GM23338 (cell line): ENCODE data around the gene LRBA. TPM values are rescaled to one million over a fixed set of nuclear protein-coding genes. Genes with fewer than 3 reads are reported as not detected.

Experiments used
- ATAC-seq: fragments of 200-7000 bp; cut with Tn5 transposase; 3 replicates; pipeline ENCODE4 v1.9.1; 2020
- DNase-seq: peaks from one replicate; pipeline ENCODE4 v3.0.0-alpha.2; 2015; ENCODE audit warnings: low spot score
- H2AFZ ChIP-seq: fragments of 200-600 bp; sonication (generic); 2 replicates; pipeline ENCODE4 v1.8.0; 2016; ENCODE audit warnings: antibody characterized with exemption, mild to moderate bottlenecking, moderate library complexity
- H3F3A ChIP-seq: fragments of 200-600 bp; sonication (generic); replicated peaks from 2 replicates; pipeline ENCODE4 v1.8.0; 2017; ENCODE audit warnings: antibody characterized with exemption, mixed run types, low read depth
- H3K27ac ChIP-seq: fragments of 200-600 bp; sonication (generic); 2 replicates; pipeline ENCODE4 v1.6.1; 2016; ENCODE audit warnings: low read depth
- H3K27me3 ChIP-seq: fragments of 200-600 bp; sonication (generic); 2 replicates; pipeline ENCODE4 v1.8.0; 2016; ENCODE audit warnings: mild to moderate bottlenecking, mixed run types, moderate library complexity; ENCODE audit not compliant: insufficient read depth
- H3K36me3 ChIP-seq: fragments of 200-600 bp; sonication (generic); 2 replicates; pipeline ENCODE4 v1.8.0; 2016; ENCODE audit warnings: mild to moderate bottlenecking; ENCODE audit not compliant: insufficient read depth
- H3K4me1 ChIP-seq: fragments of 200-600 bp; sonication (generic); 2 replicates; pipeline ENCODE4 v1.8.0; 2016; ENCODE audit warnings: mild to moderate bottlenecking, moderate library complexity; ENCODE audit not compliant: insufficient read depth
- H3K4me2 ChIP-seq: fragments of 200-600 bp; sonication (generic); 2 replicates; pipeline ENCODE4 v1.7.1; 2017; ENCODE audit warnings: mixed run types
- H3K4me3 ChIP-seq: fragments of 200-600 bp; sonication (generic); 2 replicates; pipeline ENCODE4 v1.6.1; 2016; ENCODE audit warnings: mixed run types
- H3K79me2 ChIP-seq: fragments of 200-600 bp; sonication (generic); replicated peaks from 2 replicates; pipeline ENCODE4 v1.8.0; 2017; ENCODE audit warnings: mild to moderate bottlenecking; ENCODE audit not compliant: insufficient read depth
- H3K9me2 ChIP-seq: fragments of 200-600 bp; sonication (generic); 2 replicates; pipeline ENCODE4 v1.8.0; 2017; ENCODE audit not compliant: insufficient read depth
- H4K20me1 ChIP-seq: fragments of 200-600 bp; sonication (generic); replicated peaks from 2 replicates; pipeline ENCODE4 v1.8.0; 2017; ENCODE audit warnings: mild to moderate bottlenecking; ENCODE audit not compliant: insufficient read depth
- H3K27ac Mint-ChIP-seq: 2 replicates; pipeline ENCODE4 v1.8.0; 2020; ENCODE audit warnings: inconsistent platforms, mild to moderate bottlenecking, moderate library complexity, mixed read lengths
- H3K27me3 Mint-ChIP-seq: 3 replicates; pipeline ENCODE4 v1.8.0; 2022; ENCODE audit warnings: low read depth, mild to moderate bottlenecking, moderate library complexity, mixed read lengths, inconsistent platforms; ENCODE audit not compliant: insufficient read depth, poor library complexity
- H3K36me3 Mint-ChIP-seq: 3 replicates; pipeline ENCODE4 v1.8.0; 2021; ENCODE audit warnings: low read depth, mild to moderate bottlenecking, inconsistent platforms, moderate library complexity, mixed read lengths
- H3K4me1 Mint-ChIP-seq: 3 replicates; pipeline ENCODE4 v1.8.0; 2020; ENCODE audit warnings: mild to moderate bottlenecking, inconsistent platforms, mixed read lengths
- H3K4me3 Mint-ChIP-seq: 3 replicates; pipeline ENCODE4 v1.8.0; 2021; ENCODE audit warnings: moderate library complexity, mild to moderate bottlenecking, inconsistent platforms, mixed read lengths
- H3K9me3 Mint-ChIP-seq: 3 replicates; pipeline ENCODE4 v1.8.0; 2020; ENCODE audit warnings: moderate library complexity, mild to moderate bottlenecking, inconsistent platforms, mixed read lengths
- CTCF ChIP-seq, 2 experiments: fragments of 200-600 bp in 1 of 2; sonication (generic) in 1 of 2; conservative IDR thresholded peaks; 2 replicates each; pipeline versions ENCODE4 v1.5.1 to v1.6.1; 2016 to 2017; ENCODE audit warnings: antibody characterized with exemption in 2 of 2, low read depth in 2 of 2, mild to moderate bottlenecking in 2 of 2, moderate library complexity in 1 of 2
- ETS1 ChIP-seq: IDR thresholded peaks from 2 replicates; pipeline ENCODE4 v1.6.1; 2016; ENCODE audit warnings: antibody characterized with exemption
- EZH2 ChIP-seq: fragments of 200-600 bp; sonication (generic); IDR thresholded peaks from one replicate; pipeline ENCODE4 v1.8.0; 2017; ENCODE audit warnings: antibody characterized with exemption, mild to moderate bottlenecking, low read depth; ENCODE audit not compliant: unreplicated experiment
- JUNB ChIP-seq: IDR thresholded peaks from one replicate; pipeline ENCODE4 v1.6.1; 2016; ENCODE audit warnings: antibody characterized with exemption; ENCODE audit not compliant: unreplicated experiment
- NANOG ChIP-seq: IDR thresholded peaks from 2 replicates; pipeline ENCODE4 v1.6.1; 2016; ENCODE audit warnings: antibody characterized with exemption, borderline replicate concordance
- POLR2AphosphoS5 ChIP-seq: IDR thresholded peaks from 2 replicates; pipeline ENCODE4 v1.6.1; 2016; ENCODE audit warnings: antibody characterized with exemption, low read depth
- ZNF114 ChIP-seq: fragments of 250-450 bp; sonication (Bioruptor Pico); IDR thresholded peaks from 2 replicates; pipeline ENCODE4 v1.5.0; 2020; ENCODE audit warnings: mild to moderate bottlenecking, moderate library complexity
- ZNF462 ChIP-seq: fragments of 250-450 bp; sonication (Bioruptor Pico); IDR thresholded peaks from 2 replicates; pipeline ENCODE4 v1.5.0; 2020; ENCODE audit warnings: mild to moderate bottlenecking, moderate library complexity
- polyA plus RNA-seq: library from polyadenylated mRNA; unstranded; fragments of >200 nt; fragmentation: Nextera tagmentation; extraction: Ambion mirVana; gene quantifications from 2 replicates; pipeline ENCODE4 v1.2.1, GENCODE V29; 2016
- total RNA-seq: library from RNA; depleted of rRNA; stranded (reverse); fragments of >200 nt; shearing (Covaris generic); gene quantifications from 2 replicates; pipeline ENCODE4 v1.2.3, GENCODE V29; 2014

The LRBA gene
- total and polyA plus RNA-seq, 2 experiments from 2014 or later = 23.3 to 126 TPM

GRCh38 chr4:150773032-150773431 lies 242.1 kb downstream of the LRBA start:
- H3K4me1 ChIP-seq = no peaks in the 10 kb centered on the region
- no peaks in the 10 kb centered on the region for H4K20me1 ChIP-seq
- Mint-ChIP-seq H3K36me3 (no peaks in the 10 kb centered on the region), H3K9me3 (no peaks in the 10 kb centered on the region), H3K27ac (no peak overlapping the region), H3K4me1 (peaks cover 9% of the 10 kb centered on the region; the same call in 2 of the 3 replicates), H3K27me3 (no peaks in the 10 kb centered on the region), H3K4me3 (no peak overlapping the region)
- no peak overlapping the region for H3K27ac ChIP-seq
- no peaks in the 10 kb centered on the region for H3K79me2 ChIP-seq
- no peaks in the 10 kb centered on the region for H3K27me3 ChIP-seq
- TF ChIP-seq ZNF462 (CRISPR knock-in tag) (no peak), EZH2 (no peak), POLR2AphosphoS5 (no peak), NANOG (no peak)
- ATAC-seq (no peak), DNase-seq (no peak)
- H3K9me2 ChIP-seq = no peaks in the 10 kb centered on the region
- no peaks in the 10 kb centered on the region for H3K36me3 ChIP-seq
- no peaks in the 10 kb centered on the region for H3F3A ChIP-seq
- H3K4me2 ChIP-seq = no peak overlapping the region
- no peak overlapping the region for H3K4me3 ChIP-seq
- H2AFZ ChIP-seq = no peak overlapping the region

GRCh38 chr4:150771382-150771781 lies 243.7 kb downstream of the LRBA start:
- Histone ChIP-seq H2AFZ (no peak overlapping the region), H3F3A (no peaks in the 10 kb centered on the region), H3K4me2 (no peak overlapping the region), H3K9me2 (no peaks in the 10 kb centered on the region), H3K79me2 (no peaks in the 10 kb centered on the region), H4K20me1 (no peaks in the 10 kb centered on the region), H3K4me3 (no peak overlapping the region), H3K36me3 (no peaks in the 10 kb centered on the region), H3K4me1 (no peaks in the 10 kb centered on the region), H3K27ac (no peak overlapping the region), H3K27me3 (no peaks in the 10 kb centered on the region)
- Mint-ChIP-seq H3K27ac (no peak overlapping the region), H3K4me1 (peaks cover 9% of the 10 kb centered on the region; the same call in 2 of the 3 replicates), H3K27me3 (no peaks in the 10 kb centered on the region), H3K9me3 (no peaks in the 10 kb centered on the region), H3K36me3 (no peaks in the 10 kb centered on the region), H3K4me3 (no peak overlapping the region)
- DNase-seq = no peak
- TF ChIP-seq ZNF114 (no peak), JUNB (no peak), ETS1 (no peak), POLR2AphosphoS5 (no peak), CTCF (conservative IDR thresholded peaks at IDR 0.05; ENCODE audit: low read depth in 2 of 2) (no peak)
- ATAC-seq = no peak
